CD4-positive, alpha-beta T cell treated with Interferon gamma for 1 hour (primary cell): ENCODE results near the gene ARID2.

Experiments used
- DNase-seq: peaks from one replicate; pipeline ENCODE4 v3.0.0-alpha.2; 2020

ARID2 gene

GRCh38 chr12:45878630-45879255, 149.2 kb downstream of the ARID2 start:
- DNase-seq, result peak; percentile 7

DNA sequence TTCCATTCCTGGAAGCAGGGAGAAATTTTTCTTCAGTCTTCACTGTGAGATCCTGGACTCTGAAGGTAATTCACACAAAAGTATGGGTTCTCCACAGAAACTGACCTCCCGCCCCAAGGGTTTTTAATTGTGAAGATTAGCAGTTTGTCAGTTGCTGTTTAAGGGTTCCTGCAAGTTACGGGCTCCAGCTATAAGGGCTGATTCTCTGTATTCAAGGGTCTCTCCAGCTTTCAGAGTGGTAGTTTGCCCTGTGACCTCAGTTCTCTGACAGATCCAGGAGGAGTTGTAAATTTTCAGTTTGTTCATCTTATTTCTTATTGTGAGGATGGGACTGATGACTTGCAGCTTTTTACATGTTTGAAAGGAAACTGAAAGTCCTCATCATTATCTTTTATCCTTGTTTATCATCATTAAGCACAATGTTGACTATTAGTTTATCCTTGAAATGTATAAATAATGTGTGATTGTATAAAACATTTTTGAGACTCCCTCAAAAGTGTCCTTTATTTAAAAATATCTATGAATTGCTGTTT, 149.9 kb downstream of the ARID2 start:
- no peak for DNase-seq

DNA sequence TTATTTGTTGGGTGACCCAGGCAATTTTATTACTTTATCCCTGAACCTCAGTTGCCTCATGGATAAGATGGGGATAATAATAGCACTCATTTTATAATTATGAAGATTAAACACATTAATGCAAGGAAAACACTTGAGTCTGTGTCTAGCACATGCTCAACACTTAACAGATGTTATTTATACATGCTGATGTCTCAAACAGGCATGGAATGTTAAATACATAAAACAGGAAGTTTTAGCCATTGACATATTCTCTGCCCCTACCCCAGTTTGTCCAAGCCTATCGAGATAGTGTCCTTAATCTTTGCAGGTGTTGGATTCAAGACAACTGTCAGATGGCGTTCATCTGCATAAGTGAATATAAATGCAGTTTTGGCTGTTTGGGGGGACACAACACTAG, 151.0 kb downstream of the ARID2 start:
- no peak for DNase-seq

- DNase-seq, result no peak
Measured at GRCh38 chr12:45883187-45883586, 153.7 kb downstream of the ARID2 start.

DNA sequence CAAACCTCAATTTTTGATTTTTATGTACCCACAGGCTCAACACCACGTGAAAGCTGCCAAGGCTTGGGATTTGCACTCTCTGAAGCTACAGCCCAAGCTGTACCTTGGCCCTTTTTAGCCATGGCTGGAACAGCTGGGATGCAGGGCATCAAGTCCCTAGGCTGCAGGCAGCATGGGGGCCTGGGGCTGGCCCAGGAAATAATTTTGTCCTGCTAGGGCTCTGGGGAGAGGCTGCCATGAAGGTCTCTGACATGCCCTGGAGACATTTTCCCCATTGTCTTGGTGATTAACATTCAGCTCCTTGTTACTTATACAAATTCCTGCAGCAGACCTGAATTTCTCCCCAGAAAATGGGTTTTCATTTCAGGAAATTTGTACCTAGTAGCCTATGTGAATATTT, 157.2 kb downstream of the ARID2 start:
- DNase-seq, result no peak

DNA sequence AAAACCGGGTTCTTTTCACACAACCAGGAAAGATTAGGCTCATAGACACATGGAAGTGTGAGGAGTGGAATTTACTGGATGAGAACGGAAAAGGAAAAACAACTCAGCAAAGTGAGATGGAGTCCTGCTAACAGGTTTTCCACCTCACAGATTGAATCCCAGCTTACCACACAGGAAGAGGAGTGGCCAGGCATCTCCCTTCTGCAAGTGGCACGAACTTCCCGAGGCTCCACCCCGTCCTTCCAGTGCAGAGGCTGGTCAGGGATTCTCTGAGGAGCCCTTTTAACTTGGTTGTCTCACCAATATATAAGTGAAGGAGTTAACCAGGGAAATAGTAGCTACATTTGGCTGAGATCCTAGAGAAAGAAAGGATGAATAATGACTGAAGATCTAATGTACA, 158.0 kb downstream of the ARID2 start:
- no peak for DNase-seq

DNA sequence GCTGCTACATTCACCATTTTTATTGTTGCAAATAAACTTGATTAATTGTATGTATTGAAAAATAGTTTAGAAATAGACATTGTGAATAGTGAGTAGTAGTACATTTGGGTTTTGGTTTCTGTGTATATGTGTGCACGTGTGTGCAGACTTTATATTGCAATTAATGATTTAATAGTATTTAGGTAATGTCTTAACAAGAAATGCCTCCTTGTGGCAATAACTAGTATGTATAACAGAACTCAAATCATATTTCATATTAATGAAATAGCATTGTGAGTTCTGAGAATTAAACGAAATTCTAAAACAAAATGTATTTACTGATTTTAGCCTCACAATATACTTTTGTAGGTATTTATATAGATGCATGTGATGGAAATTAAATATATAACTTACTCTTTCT, 160.8 kb downstream of the ARID2 start:
- DNase-seq, result no peak

GRCh38 chr12:45893240-45893639, 163.7 kb downstream of the ARID2 start:
- DNase-seq, result no peak

GRCh38 chr12:45895961-45896360, 166.5 kb downstream of the ARID2 start:
- no peak for DNase-seq

DNA sequence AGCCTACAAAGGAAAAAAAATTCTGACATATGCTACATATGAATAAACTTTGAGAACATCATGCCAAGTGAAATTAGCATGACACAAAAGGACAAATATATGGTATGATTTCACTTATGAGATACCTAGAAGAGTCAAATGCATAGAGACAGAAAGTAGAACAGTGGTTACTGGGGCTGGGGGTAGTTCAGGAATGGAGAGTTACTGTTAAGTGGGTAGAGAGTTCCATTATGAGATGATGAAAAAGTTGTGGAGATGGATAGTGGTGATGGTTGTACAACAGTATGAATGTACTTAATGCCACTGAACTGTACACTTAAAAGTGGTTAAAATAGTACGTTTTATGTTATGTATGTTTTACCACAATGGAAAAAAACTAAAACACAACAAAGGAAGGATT, 168.6 kb downstream of the ARID2 start:
- DNase-seq, result no peak

DNA sequence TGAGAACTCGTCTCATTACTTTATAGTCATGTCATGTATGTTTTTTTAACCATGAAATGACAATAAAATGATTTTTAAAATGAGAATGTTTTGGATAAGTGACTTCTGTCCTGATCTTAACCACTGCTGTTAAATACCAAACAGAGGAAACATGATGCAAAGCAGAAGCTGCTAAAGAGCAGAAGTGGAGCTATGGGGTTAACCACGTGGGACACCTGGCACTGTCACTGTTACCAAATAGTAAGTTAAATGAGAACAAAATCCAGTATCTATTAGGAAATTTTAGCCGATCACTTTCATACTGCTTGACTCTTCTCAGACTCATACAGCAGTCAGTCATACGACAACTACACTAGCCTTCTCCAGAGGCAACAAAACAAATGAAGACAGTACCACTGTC, 178.4 kb downstream of the ARID2 start:
- no peak for DNase-seq

DNA sequence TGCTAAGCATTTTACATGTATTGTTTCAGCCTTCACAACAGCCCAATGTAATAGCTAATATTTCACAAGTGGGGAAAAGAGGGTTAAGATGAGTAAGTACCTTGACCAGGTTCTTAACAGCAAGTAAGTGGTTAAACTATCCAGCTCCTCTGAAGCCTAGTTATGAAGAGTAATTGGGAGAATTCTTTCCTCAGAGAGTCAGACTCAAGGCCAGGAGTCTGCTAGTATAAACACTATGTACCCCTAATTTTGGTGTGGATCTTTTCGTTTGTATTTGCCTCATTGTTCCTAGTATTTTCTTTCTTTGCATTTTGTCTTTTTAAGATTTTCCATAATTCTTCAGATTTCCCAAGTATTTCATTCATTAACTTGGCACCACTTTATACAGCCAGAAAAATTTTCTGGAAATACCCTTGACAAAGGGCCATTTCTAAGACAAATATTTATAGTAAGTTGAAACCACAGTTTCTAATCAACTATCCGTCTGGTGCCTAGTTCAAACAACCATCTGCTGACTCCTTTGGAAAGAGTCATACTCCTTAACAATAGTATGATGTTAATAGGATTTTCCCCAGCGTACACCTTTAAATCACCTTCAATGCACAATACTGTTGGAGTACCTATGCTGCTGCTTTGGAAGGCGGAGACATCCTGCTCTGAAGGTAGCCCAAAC, 179.7 kb downstream of the ARID2 start:
- no peak for DNase-seq

DNA sequence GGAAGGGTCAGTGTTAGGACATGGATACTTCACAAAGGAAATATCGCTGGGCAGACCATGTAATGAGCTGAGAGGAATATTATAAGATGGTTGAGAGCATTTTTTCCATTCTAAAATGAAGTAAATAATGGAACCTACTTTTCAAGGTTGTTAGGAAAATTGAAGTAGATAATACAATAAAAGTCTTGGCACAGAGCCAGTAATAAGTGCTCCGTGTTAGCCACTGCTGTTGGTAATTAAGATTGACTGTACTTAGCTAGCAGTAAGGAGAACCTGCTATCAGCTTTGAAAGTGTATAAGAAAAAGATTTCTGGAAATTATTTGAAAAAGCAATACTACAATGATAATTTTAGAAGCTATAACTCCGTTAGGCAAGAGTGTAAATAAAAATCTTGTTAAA, 183.3 kb downstream of the ARID2 start:
- DNase-seq, result no peak

DNA sequence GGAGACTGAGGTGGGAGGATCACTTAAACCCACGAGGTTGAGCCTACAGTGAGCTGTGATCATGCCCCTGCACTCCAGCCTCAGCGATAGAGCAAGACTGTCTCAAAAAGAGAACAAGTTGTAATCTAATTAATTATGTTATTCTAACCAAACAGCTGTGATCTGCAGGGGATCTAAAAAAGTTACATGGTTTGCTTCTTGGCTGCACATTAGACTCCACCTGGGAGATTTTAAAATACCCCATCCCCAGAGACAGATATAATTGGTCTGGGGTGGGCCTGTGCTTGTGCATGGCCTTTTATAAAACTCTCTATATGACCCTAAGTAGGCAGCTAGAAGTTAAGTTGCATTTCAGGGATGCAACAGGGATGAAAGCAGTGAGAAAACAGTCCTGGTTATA, 184.1 kb downstream of the ARID2 start:
- no peak for DNase-seq

DNA sequence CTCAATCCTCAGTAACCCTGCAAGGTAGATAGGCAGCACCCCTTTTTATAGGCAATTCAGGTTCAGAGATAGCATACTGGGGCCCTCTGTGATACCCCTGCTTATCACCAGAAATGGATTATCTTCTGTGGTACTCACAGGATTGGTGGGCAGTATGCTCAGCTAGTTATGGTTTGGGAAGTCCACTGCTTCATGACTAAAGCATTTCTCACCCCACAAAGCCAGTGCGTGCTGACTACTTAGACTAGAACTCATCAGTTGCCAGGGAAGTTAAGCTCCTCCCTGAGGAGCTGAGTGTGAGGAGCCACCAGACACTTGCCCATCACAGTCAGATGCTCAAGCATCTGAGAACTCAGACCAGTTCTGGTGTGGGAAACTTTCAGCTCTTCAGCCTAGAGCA, 184.6 kb downstream of the ARID2 start:
- no peak for DNase-seq

DNA sequence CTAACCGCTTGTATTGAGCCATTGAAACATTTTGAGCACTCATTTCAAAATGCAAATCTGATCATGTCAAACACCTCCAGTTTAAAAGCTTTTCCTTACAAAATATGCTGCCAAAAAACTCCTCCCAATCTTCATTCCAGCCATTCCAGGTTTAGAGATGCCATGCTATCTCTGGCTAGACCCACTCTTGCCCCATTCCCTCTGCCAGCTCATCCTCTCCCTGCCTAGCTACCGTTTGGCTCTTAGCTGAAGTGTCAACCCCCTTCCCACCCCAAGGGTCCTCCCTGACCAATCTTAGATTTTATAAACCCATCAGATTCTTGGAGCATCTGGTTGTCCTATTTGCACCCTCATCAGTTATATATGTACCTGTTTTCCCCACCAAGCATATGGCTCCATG, 185.9 kb downstream of the ARID2 start:
- DNase-seq, result no peak

GRCh38 chr12:45918818-45919217, 189.3 kb downstream of the ARID2 start:
- DNase-seq, result no peak

DNA sequence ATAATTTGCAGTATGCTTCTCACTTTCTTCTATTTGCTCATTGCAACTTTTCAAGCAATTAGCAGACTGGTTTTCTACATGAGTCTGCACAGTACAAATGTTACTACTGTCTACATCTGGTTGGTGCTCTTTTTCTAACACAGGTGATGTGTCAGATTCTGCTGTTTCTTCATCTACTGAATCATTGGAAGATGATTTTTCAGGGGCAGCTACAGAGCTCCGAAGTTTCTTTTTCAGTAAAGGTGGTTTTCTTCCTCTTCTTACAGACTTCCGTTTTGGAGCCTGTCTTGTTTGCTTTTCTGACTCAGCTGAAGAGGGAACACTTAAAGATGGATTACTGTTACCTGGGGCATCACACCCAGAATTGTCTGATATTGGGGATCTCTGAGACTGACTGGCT, 198.8 kb downstream of the ARID2 start:
- DNase-seq, result no peak

DNA sequence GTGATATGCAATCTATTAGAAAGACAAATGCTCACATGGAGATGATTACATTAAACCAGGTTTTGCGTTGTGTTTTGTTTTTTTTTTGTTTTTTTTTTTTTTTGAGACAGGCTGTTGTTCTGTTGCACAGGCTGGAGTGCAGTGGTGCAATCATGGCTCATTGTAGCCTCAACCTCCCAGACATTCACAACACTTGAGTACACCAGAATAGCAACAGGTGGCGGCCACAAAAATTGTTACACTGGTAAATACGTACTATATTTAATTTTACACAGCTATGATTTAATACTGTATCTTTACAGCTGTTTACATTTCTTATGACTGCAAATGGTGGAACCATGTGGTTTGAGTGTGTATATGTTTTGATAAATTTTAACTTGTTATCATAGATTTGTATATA, 200.9 kb downstream of the ARID2 start:
- no peak for DNase-seq

GRCh38 chr12:45933504-45933903, 204.0 kb downstream of the ARID2 start:
- no peak for DNase-seq

GRCh38 chr12:45934956-45935355, 205.4 kb downstream of the ARID2 start:
- no peak for DNase-seq

GRCh38 chr12:45938566-45938965, 209.1 kb downstream of the ARID2 start:
- no peak for DNase-seq

GRCh38 chr12:45939759-45940158, 210.3 kb downstream of the ARID2 start:
- DNase-seq, result no peak

DNA sequence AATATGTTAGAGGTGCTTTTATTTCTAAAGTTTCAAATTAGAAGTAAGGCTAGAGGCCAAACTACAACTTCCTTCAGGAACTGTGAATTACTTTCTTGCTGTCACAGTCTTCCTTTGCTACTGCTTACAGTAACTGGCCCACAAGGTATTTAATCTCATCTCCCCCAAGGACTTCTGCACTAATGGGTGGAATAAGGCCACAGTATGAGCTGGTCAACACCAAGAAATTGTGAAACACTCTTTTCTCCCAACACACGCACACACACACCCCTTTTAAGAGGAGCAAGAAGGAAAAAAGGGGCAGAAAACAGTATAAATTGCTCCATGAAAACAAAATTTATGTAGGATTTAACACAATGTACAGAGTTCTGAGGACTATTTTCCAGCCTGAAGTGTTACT, 215.3 kb downstream of the ARID2 start:
- DNase-seq, result no peak

GRCh38 chr12:45946435-45946834, 216.9 kb downstream of the ARID2 start:
- DNase-seq, result no peak
